Activated CD8-positive, alpha-beta T cell treated with anti-CD3 and anti-CD28 coated beads, Interleukin-2, amount 10 ng/mL, durations not matched to agents 7 days and 5 days (primary cell): ENCODE results near the gene ETV3. TPM values are rescaled to one million over a fixed set of nuclear protein-coding genes. Genes with fewer than 3 reads are reported as not detected.
"Not testable (repeated sequence)": the region's sequence is repeated elsewhere in the genome, so short reads cannot be mapped to it uniquely, and the experiment has no call there.

Source experiments
- ATAC-seq: fragments of 150-1000 bp; cut with Tn5 transposase; one replicate; pipeline ENCODE4 v1.10.0; 2021; ENCODE audit warnings: moderate library complexity
- CTCF ChIA-PET: fragments of 350-600 bp; sonication (Branson Sonifier 250); formaldehyde crosslinking; loops from one replicate; lab custom pipeline; 2021; ENCODE audit warnings: antibody characterized with exemption; lab: Charles Lee
- POLR2A ChIA-PET: fragments of 350-600 bp; sonication (Branson Sonifier 250); formaldehyde crosslinking; loops from one replicate; lab custom pipeline; 2021; ENCODE audit warnings: antibody characterized with exemption; lab: Charles Lee
- DNase-seq: peaks from one replicate; pipeline ENCODE4 v3.0.0-alpha.2; 2020
- H3K27ac Mint-ChIP-seq: one replicate; pipeline ENCODE4 v1.8.0; 2021; ENCODE audit warnings: mild to moderate bottlenecking, mixed read lengths
- H3K27me3 Mint-ChIP-seq: one replicate; pipeline ENCODE4 v1.8.0; 2021; ENCODE audit warnings: low read depth, mixed read lengths
- H3K36me3 Mint-ChIP-seq: one replicate; pipeline ENCODE4 v1.8.0; 2021; ENCODE audit warnings: low read depth, mixed read lengths
- H3K4me1 Mint-ChIP-seq: one replicate; pipeline ENCODE4 v1.8.0; 2021; ENCODE audit warnings: low read depth, mixed read lengths
- H3K4me3 Mint-ChIP-seq: one replicate; pipeline ENCODE4 v1.8.0; 2021; ENCODE audit warnings: mild to moderate bottlenecking, mixed read lengths
- H3K9me3 Mint-ChIP-seq: one replicate; pipeline ENCODE4 v1.8.0; 2022; ENCODE audit warnings: mixed read lengths; ENCODE audit not compliant: insufficient read depth
- total RNA-seq, 2 experiments: library from RNA; stranded (reverse); gene quantifications; one replicate each; pipeline ENCODE4 v1.2.3, GENCODE V29; 2021

The ETV3 gene
- 10 to 100 TPM; 38.2 to 40.2 TPM for total RNA-seq

DNA sequence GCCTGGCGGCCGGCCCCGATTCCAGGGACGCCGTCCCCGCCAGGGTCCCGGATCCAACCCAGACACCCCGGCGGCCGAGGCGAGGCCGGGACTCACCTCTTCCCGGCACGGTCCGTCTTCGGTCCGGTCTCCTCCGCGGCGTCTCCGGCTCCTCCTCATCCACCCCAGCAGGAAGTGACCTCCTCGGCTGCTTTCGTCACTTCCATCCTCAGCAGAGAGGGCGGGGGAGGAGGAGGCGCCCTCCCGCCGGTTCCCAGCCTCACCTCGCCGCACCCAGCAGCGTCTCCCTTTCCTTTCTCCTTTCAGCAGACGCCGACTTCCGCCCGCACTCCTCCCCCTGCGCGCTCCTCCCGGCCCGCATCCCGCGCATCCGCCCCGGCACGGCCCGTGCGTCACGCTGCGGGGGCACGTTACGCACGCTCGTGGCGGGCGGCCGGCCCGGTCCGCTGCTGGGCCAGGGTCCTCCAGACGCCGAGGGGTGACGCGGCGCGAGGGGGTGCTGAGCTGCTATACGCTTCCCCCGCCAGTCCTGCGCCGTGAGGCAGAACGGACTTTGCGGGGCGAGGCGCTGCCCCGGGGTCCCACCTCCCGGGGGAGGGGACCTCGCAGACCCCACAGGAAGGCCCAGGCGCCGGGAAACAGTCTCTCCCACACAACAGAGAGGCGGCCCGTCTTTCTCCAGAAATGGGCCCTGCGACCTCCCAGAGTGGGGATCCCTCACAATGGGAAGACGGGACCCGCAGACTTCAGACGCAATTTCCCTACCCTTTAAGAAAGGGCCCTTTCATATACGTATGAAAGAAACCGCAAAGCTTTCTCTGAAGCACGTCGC lies at the start of gene ETV3:
ETV3 (minus strand) TSS at position 176 of the 832 bp plus-strand sequence. CDS start 2,043 bp downstream, outside the sequence.
- CTCF ChIA-PET, result interaction anchor here (0.8 to 3.2 kb wide), 7 partner anchors 11 to 299 kb away, joined by 3 to 24 read pairs (median 7); no protein-coding TSS in a partner anchor
- POLR2A ChIA-PET, result interaction anchor here (0.6 to 1.5 kb wide), 7 partner anchors 13 to 477 kb away, joined by 3 to 10 read pairs (median 4); no protein-coding TSS in a partner anchor
- DNase-seq (peak; percentile 94), ATAC-seq (peak; percentile 85)
- H3K9me3 Mint-ChIP-seq, result no peaks in the 10 kb centered on the region
- H3K4me3 Mint-ChIP-seq, result peak within 1 kb of the TSS; percentile 95
- H3K36me3 Mint-ChIP-seq, result peaks cover 44% of the 10 kb centered on the region
- peaks cover 53% of the 10 kb centered on the region for H3K4me1 Mint-ChIP-seq
- H3K27me3 Mint-ChIP-seq, result no peaks in the 10 kb centered on the region
- H3K27ac Mint-ChIP-seq, result peak within 1 kb of the TSS; percentile 92

DNA sequence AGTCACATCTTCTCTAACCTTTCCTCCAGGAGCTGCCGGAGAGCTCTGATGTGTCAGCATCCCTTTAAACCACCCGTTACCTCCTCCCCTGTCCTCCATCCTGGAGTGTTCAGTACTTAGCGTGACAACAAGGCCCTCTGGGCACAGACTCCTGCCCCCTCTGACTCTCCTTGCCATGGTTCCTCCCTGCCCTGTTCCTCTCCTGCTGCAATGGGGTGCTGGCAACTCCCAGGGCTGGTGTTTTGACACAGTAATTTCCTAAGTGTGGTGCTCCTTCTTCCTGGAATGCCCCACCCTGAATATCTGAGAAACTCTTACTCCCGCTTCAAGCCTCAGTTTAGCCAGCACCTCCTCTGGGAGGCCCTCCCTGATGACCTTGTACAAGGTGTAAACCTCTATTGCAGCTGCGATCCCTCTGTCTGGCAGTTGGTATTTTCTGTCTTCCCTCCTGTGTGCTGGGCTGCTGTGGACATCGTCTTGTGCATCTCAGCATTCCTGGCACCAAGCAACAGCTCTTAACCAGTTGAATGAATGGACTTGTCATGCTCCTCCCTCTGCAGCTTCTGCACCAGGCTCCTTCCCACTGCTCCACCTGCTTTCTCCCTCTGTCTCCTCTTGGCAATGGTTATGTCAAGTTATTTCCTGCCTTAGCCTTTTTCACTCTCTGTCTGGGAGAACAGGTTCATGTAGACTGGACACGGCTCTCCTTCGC lies 48.2 kb upstream of the ETV3 start:
- POLR2A ChIA-PET, result no interaction called here
- Mint-ChIP-seq H3K4me3 (no peak overlapping the region), H3K27ac (no peak overlapping the region), H3K36me3 (no peaks in the 10 kb centered on the region), H3K9me3 (no peaks in the 10 kb centered on the region), H3K4me1 (no peaks in the 10 kb centered on the region), H3K27me3 (peaks cover 14% of the 10 kb centered on the region)
- DNase-seq, result no peak
- no peak for ATAC-seq
- CTCF ChIA-PET, result interaction anchor here (1.6 to 1.9 kb wide), 2 partner anchors 15 to 97 kb away, joined by 4 to 7 read pairs; no protein-coding TSS in a partner anchor

DNA sequence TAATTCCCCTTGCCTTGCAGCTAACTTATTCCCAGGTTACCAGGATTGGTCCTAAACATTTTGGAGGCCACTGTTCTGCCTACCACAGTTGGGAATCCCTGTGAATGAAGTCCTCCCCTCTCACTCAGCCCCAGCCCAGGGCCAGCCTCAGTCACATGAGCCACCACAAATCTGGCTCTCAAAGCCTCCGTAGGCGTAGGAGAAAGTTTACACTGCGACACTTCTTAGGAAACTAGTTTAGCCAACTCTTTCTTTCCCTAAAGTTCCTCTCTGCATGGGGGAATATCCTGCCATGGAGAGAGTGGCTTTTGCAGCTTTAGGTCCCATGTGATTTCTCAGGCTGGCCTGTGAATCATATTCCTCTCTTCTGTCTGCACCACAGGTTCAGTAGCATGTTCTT lies 45.7 kb upstream of the ETV3 start:
- Mint-ChIP-seq H3K4me1 (no peaks in the 10 kb centered on the region), H3K4me3 (no peak overlapping the region), H3K27me3 (peaks cover 21% of the 10 kb centered on the region), H3K9me3 (no peaks in the 10 kb centered on the region), H3K27ac (no peak overlapping the region), H3K36me3 (no peaks in the 10 kb centered on the region)
- ChIA-PET POLR2A (no interaction called here), CTCF (interaction anchor here (1.1 to 1.3 kb wide), 2 partner anchors 28 to 312 kb away, joined by 3 to 4 read pairs; no protein-coding TSS in a partner anchor)
- no peak for ATAC-seq
- no peak for DNase-seq

DNA sequence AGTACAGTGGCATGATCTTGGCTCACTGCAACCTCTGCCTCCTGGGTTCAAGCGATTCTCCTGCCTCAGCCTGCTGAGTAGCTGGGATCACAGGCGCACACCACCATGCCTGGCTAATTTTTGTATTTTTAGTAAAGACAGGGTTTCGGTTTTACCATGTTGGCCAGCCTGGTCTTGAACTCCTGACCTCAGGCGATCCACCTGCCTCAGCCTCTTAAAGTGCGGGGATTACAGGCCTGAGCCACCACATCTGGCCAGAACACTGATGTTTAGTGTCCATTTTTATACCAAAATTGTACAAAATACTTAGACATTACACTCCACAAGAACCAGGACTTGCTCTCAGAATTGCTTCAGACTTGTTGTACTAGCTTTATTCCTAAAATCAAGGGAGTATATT lies 44.2 kb upstream of the ETV3 start:
- POLR2A ChIA-PET, H3K9me3 Mint-ChIP-seq, H3K27ac Mint-ChIP-seq, H3K4me3 Mint-ChIP-seq, H3K36me3 Mint-ChIP-seq, DNase-seq, ATAC-seq, H3K4me1 Mint-ChIP-seq: not testable (repeated sequence)
- CTCF ChIA-PET, result interaction anchor here (1.0 to 1.3 kb wide), 4 partner anchors 10 to 313 kb away, joined by 3 read pairs; no protein-coding TSS in a partner anchor
- peaks cover 28% of the 10 kb centered on the region for H3K27me3 Mint-ChIP-seq

DNA sequence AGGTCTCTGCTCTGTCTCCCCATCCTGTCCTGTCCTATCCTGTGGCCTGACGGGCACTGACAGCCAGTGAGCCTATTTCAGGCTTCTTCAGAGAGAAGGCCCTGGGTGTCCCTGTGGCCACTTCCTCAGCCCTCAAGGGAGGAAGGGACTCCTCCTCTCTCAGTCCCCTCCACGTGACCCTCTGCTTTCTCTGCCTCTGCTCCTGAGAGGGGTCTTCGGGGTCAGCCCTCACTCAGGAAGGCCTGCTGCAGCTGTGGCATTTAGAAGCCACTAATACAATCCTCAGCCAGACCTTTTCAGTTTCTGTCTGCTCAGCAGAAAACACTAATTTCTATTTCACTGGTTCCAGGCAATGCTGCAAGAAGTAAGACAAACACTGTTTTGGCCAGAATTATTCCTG lies 43.6 kb upstream of the ETV3 start:
- Mint-ChIP-seq H3K27ac (no peak overlapping the region), H3K4me1 (no peaks in the 10 kb centered on the region), H3K4me3 (no peak overlapping the region), H3K27me3 (peaks cover 31% of the 10 kb centered on the region), H3K9me3 (no peaks in the 10 kb centered on the region), H3K36me3 (no peaks in the 10 kb centered on the region)
- DNase-seq, result no peak
- no peak for ATAC-seq
- POLR2A ChIA-PET, result no interaction called here
- CTCF ChIA-PET, result interaction anchor here (1.0 to 1.6 kb wide), 4 partner anchors 11 to 99 kb away, joined by 3 to 5 read pairs (median 4); no protein-coding TSS in a partner anchor

DNA sequence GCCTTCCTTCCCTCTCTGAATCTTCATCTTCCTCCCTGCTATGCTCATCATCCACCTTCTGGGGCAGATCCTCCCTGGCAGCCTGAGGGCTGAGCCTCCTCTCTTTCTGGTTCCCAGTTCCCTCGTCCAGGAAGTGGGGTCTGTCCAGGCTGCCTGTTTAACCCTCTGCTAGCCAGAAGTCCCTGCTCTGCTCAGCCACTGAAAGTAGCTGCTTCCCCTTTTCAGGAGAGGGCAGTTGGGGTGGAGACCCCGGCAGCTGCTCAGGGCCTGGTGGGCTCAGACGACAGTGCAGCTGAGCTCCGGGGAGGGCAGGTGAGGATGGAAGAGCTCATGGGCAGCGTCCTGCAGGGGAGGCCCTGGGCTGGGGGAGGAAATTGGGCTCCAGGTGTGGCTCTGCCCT lies 43.1 kb upstream of the ETV3 start:
- Mint-ChIP-seq H3K9me3 (no peaks in the 10 kb centered on the region), H3K27ac (no peak overlapping the region), H3K4me3 (no peak overlapping the region), H3K36me3 (no peaks in the 10 kb centered on the region), H3K4me1 (no peaks in the 10 kb centered on the region), H3K27me3 (peaks cover 32% of the 10 kb centered on the region)
- ChIA-PET POLR2A (no interaction called here), CTCF (interaction anchor here (1.5 to 1.6 kb wide), 2 partner anchors 10 to 25 kb away, joined by 4 to 5 read pairs; no protein-coding TSS in a partner anchor)
- no peak for ATAC-seq
- DNase-seq, result no peak

DNA sequence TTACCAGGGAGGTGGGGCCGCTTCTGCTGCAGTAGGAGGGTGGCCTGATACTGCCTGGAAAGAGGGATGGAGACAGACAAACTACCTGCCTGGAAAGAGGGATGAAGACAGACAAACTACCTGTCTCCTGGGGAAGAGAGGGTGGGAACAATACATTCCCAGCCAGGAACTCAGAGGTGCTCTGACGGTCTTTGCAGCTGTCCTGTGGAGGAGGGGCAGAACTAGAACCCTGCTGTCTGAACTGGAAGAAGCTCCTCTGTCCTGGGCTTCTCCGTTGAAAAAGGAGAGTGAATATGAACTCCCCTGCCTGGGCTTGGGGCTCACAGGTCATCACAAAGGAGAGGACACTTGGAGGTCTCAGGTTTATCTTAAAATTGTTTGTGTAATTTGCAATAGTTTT lies 40.3 kb upstream of the ETV3 start:
- ChIA-PET CTCF (interaction anchor here (1.5 kb wide), 1 partner anchor 22 kb away, joined by 6 read pairs; no protein-coding TSS in a partner anchor), POLR2A (no interaction called here)
- ATAC-seq, result no peak
- Mint-ChIP-seq H3K36me3 (no peaks in the 10 kb centered on the region), H3K4me1 (peaks cover 2% of the 10 kb centered on the region), H3K9me3 (no peaks in the 10 kb centered on the region), H3K27me3 (peaks cover 29% of the 10 kb centered on the region), H3K4me3 (no peak overlapping the region), H3K27ac (no peak overlapping the region)
- DNase-seq, result no peak

DNA sequence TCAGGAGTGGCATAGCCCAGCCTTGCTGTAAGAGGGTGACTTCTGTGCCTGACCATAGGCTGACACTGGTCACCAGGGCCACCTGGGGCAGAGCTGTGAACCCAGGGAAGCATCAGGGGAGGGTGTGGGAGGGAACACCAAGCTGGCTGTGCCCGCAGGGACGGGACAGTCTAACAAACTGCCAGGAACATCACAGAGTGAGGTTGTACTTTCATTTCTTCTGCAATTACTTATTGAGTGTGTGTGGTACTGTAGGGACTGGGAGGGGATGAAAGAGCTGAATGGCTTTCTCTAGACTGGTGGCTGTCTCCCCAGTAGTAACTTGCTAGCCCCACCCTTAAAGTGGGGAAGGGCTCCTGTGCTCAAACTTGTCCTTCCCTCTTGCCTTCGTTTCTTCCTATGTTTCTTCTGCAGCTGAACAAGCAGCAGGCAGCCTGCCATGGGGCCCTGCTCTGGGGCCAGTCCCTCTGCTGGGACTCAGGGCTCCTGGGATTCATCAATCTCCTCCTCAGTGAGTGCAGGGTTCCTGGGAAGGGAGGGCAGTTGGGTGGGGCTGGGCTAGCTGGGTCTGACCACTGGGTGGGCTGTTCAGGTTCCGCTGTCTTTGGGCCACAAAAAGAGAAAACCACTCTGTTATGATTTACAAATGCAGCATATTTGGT lies 39.7 kb upstream of the ETV3 start:
- Mint-ChIP-seq H3K4me1 (peaks cover 2% of the 10 kb centered on the region), H3K36me3 (no peaks in the 10 kb centered on the region), H3K9me3 (no peaks in the 10 kb centered on the region), H3K27me3 (peaks cover 28% of the 10 kb centered on the region), H3K4me3 (no peak overlapping the region), H3K27ac (no peak overlapping the region)
- DNase-seq, result no peak
- ChIA-PET CTCF (interaction anchor here (1.5 to 3.1 kb wide), 3 partner anchors 18 to 88 kb away, joined by 6 to 12 read pairs (median 11); no protein-coding TSS in a partner anchor), POLR2A (no interaction called here)
- no peak for ATAC-seq

DNA sequence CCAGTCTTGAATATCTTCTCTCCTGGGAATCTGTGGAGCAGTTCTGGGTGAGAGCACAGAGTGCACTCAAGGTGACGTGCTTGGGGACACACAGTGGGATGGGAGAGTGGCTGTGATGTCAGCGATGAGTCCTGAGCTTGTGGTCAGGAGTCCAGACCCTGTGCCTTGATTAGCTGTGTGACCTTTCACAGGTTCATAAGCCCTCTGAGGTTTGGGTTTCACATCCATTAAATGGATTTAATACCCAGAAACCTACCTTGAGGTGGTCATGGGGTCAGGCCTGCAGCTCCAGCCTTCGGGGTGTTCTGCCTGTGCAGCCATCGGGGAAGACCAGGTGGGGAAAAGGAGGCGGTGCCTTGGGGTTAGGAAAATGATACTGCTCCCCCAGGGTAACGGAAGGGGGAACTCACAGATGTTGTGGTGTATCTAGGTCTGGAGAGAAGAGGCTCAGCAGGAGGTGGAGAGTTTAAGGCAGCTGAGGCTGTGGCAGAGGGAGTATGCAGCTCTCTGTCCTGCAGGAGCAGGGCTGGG lies 38.5 kb upstream of the ETV3 start:
- POLR2A ChIA-PET, result interaction anchor here (0.6 kb wide), 1 partner anchor 13 kb away, joined by 3 read pairs; no protein-coding TSS in a partner anchor
- H3K27ac Mint-ChIP-seq, result no peak overlapping the region
- CTCF ChIA-PET, result interaction anchor here (0.7 to 3.1 kb wide), 3 partner anchors 20 to 102 kb away, joined by 3 to 12 read pairs (median 11); no protein-coding TSS in a partner anchor
- DNase-seq, result no peak
- H3K4me1 Mint-ChIP-seq, result peaks cover 2% of the 10 kb centered on the region
- H3K27me3 Mint-ChIP-seq, result peaks cover 33% of the 10 kb centered on the region
- ATAC-seq, result no peak
- H3K4me3 Mint-ChIP-seq, result no peak overlapping the region
- no peaks in the 10 kb centered on the region for H3K9me3 Mint-ChIP-seq
- H3K36me3 Mint-ChIP-seq, result no peaks in the 10 kb centered on the region

DNA sequence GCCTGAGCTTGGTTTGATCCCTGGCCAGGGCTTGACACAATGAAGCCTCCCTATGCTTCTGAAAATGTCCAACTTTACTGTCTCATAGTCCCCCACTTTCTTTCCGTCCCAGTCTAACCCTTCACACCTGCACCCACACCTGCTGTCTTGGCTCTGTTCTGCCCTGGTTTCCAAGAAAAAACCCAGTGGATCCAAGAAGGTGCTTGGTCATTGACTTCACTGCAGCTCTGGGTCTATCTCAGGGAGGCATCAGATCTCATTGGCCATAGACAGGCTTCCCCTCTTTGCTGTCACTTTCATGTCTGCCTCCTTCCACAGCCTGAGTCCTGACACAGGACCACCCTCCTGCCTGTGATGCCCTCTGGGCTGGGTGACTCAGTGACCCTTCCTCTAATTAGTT lies 37.8 kb upstream of the ETV3 start:
- peaks cover 36% of the 10 kb centered on the region for H3K27me3 Mint-ChIP-seq
- DNase-seq (no peak), ATAC-seq (no peak)
- ChIA-PET CTCF (interaction anchor here (0.7 to 3.1 kb wide), 3 partner anchors 20 to 102 kb away, joined by 3 to 12 read pairs (median 11); no protein-coding TSS in a partner anchor), POLR2A (interaction anchor here (0.6 kb wide), 1 partner anchor 12 kb away, joined by 3 read pairs; no protein-coding TSS in a partner anchor)
- H3K9me3 Mint-ChIP-seq, result no peaks in the 10 kb centered on the region
- no peak overlapping the region for H3K27ac Mint-ChIP-seq
- no peak overlapping the region for H3K4me3 Mint-ChIP-seq
- H3K36me3 Mint-ChIP-seq, result no peaks in the 10 kb centered on the region
- H3K4me1 Mint-ChIP-seq, result peaks cover 2% of the 10 kb centered on the region
